SK-N-MC (cell line): ENCODE data around the gene AKAP14.
A peak's percentile ranks its signal among the peaks of the same experiment; 100 is the strongest.

ENCODE experiments used
- DNase-seq: peaks from one replicate; pipeline ENCODE4 v3.0.0-alpha.2; 2011; ENCODE audit warnings: low read depth, low spot score
- H3K27ac ChIP-seq: fragments of 200-600 bp; sonication (generic); 2 replicates; pipeline ENCODE4 v1.5.1; 2016; ENCODE audit warnings: mixed run types
- H3K36me3 ChIP-seq: fragments of 200-600 bp; sonication (generic); 2 replicates; pipeline ENCODE4 v1.6.1; 2017; ENCODE audit warnings: antibody characterized with exemption, low read length, mixed read lengths; ENCODE audit not compliant: insufficient read depth
- H3K4me3 ChIP-seq: fragments of 200-600 bp; sonication (generic); 2 replicates; pipeline ENCODE4 v1.5.1; 2016
- H3K9ac ChIP-seq: fragments of 200-600 bp; sonication (generic); 2 replicates; pipeline ENCODE4 v1.8.0; 2017; ENCODE audit warnings: mixed run types, mixed read lengths; ENCODE audit not compliant: insufficient read length
- H3K9me3 ChIP-seq: fragments of 200-600 bp; sonication (generic); 2 replicates; pipeline ENCODE4 v1.6.1; 2017; ENCODE audit warnings: low read depth, mild to moderate bottlenecking, antibody characterized with exemption, low read length, moderate library complexity, mixed read lengths
- EZH2 ChIP-seq: fragments of 200-600 bp; sonication (generic); IDR thresholded peaks from one replicate; pipeline ENCODE4 v1.6.1; 2017; ENCODE audit warnings: antibody characterized with exemption
- FOXP2 ChIP-seq: optimal IDR thresholded peaks from 2 replicates; pipeline ENCODE3; 2011; ENCODE audit warnings: mild to moderate bottlenecking, moderate library complexity; ENCODE audit not compliant: insufficient read depth; ENCODE audit errors: extremely low read length, control extremely low read depth
- POLR2AphosphoS5 ChIP-seq: IDR thresholded peaks from 2 replicates; pipeline ENCODE4 v1.6.1; 2012; ENCODE audit warnings: mild to moderate bottlenecking, low read depth, low read length, borderline replicate concordance

The AKAP14 gene

DNA sequence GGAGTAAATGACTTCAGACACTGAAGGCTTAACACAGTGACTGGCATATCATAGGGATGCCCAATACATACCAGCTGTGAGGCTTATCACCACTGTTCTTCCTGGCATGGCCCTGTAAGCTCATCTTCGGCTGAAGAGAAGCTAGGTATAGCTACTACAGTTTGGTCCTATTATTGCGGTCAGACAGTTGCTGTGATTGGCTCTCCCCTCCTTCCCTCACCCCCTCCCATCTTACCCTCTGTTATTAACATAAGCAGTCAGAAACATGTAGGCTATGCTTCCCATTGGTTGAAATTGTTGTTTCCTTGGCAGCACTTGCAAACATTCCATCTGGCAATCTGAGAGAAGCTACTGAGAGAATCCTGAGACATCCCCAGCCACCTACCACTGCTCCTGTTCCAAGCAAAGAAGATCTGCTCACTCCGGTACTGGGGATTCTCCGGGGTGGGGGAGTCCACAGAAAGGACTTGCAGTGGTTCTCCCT lies at the start of gene AKAP14:
Gene AKAP14 (plus strand): TSS at position 51 of the 484 bp plus-strand sequence. CDS start 7,331 bp downstream, outside the sequence.
- Histone ChIP-seq H3K4me3 (no peak within 1 kb of the TSS), H3K9ac (no peak within 1 kb of the TSS), H3K9me3 (no peaks in the 10 kb centered on the region), H3K27ac (no peak within 1 kb of the TSS), H3K36me3 (no peaks in the 10 kb centered on the region)
- TF ChIP-seq FOXP2 = no peak
- DNase-seq = no peak

DNA sequence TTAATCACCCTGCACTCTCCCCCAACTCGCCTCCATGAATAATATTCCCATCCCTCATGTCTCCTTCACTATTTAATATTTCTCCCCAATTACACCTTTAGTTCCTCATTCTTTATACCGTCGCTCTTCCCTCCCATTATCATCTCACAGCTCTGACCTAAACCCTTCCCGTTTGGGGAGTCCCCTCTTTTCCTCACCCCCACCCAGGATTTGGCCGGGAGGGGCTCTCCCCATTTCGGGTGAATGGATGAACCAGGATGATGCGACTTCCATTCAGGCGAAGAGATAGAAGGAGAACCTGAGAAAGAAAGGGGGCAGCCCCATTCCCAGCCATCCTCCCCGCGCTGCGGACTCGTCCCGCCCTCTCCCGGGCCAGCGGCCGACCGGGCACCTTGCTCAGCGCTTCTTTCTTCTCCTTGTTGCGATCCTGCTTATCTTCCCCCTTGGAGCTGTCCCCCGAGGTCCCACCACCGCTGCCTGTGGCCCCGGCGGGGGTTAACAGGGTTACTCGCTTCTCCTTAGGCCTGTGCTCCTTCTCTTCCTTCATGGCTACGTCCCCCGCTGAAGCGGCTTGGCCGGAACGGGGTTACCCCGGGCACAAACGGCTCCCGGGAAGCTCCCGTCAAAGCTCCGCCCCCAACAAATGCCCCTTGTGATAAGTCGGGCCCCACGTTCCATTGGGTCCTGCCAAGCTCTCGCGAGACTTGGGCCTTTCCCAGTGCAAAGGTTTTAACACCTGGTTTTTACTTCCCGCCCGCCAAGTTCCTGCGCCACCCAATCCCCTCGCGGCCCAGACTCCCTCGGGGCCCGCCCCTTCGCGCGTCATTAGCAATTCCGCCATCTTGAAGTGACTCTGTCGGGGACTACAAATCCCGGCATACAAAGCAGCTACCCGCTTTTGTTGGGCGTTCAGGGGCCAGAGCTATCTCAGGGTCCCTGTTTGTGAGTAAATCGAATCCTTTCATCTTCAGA lies 43.0 kb upstream of the AKAP14 start, which contains the start of gene UPF3B:
Gene UPF3B (minus strand): TSS at position 582 of the 972 bp plus-strand sequence. CDS start 35 bp downstream, at position 547.
- DNase-seq = peak; percentile 78
- Histone ChIP-seq H3K9me3 (no peaks in the 10 kb centered on the region), H3K27ac (peak within 1 kb of the TSS; percentile 64; the same call in 1 of the 2 replicates), H3K4me3 (peak within 1 kb of the TSS; percentile 90), H3K36me3 (peaks cover 20% of the 10 kb centered on the region), H3K9ac (peak within 1 kb of the TSS; percentile 97)
- no peak for TF ChIP-seq FOXP2
- TF ChIP-seq POLR2AphosphoS5 = peak; percentile 83

DNA sequence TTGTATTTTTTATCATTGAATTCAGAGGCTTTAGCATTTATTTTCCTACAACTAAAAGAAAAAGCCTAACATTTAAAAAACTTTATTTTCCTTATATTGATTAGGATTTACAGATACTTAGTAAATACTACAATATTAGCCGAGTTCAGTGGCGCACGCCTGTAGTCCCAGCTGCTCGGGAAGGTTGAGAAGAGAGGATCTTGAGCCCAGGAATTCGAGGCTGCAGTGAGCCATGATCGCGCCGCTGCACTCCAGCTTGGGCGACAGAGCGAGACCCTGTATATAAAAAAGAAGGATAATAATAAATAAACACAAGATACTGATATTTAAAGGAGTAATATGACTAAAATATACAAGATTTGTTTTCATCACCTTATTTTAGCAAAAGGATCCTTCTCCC lies 42.2 kb upstream of the AKAP14 start:
- no peak for DNase-seq
- TF ChIP-seq EZH2 = no peak
- TF ChIP-seq FOXP2 = no peak
- no peak for TF ChIP-seq POLR2AphosphoS5
- Histone ChIP-seq H3K9ac (peak overlapping the region; percentile 80), H3K27ac (peak overlapping the region; percentile 45; the same call in 1 of the 2 replicates), H3K36me3 (peaks cover 18% of the 10 kb centered on the region), H3K4me3 (peak overlapping the region; percentile 90), H3K9me3 (no peaks in the 10 kb centered on the region)

DNA sequence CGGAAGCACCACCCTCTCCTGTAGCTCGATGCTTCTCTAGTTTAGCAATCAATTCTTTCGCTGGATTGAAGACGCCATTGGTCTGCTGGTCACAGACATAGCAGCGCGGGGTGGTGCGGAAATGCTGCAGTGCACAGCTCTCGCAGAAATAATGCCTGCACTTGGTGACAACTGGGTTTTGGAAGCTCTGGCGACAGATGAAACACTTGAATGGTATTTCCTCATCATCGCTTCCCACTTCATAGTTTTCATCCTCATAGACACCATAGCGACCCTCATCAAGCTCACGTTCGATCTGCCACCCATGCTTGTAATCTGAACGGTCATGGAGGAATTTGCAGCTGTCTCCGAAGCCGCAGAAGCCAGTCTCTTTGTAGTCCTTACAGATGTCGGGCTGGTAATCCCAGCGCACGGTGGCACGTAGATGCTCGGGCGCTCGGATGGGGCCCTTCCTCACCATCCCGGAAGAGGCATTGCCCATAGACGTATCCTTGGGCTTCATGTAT lies 25.0 kb upstream of the AKAP14 start:
- no peak for DNase-seq
- Histone ChIP-seq H3K27ac (no peak overlapping the region), H3K9me3 (no peaks in the 10 kb centered on the region)

DNA sequence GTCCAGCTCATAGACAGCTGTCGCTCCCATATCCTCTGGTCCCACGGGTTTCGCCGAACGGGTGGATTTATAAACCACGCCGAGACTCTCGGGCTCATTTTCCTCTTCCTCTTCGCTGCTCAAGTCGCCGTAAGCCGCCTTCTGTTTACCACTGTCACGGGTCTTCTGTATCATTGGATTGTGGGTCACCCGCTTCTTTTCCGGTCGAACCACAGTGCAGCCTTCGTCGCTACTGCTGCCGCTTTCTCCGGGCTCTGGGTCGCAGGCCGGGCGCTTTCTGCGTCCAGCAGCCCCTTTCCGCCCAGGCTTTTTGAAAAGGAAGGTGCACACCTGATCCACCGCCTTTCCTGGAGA lies 24.5 kb upstream of the AKAP14 start:
- no peak for TF ChIP-seq FOXP2
- TF ChIP-seq POLR2AphosphoS5 = no peak
- no peak for TF ChIP-seq EZH2
- no peak for DNase-seq

More for the DNA sequence above, 25.0 kb upstream of the AKAP14 start:
- Histone ChIP-seq H3K9ac (peak overlapping the region; percentile 88), H3K4me3 (peak overlapping the region; percentile 93), H3K36me3 (peaks cover 9% of the 10 kb centered on the region; the same call in 1 of the 2 replicates)
- TF ChIP-seq POLR2AphosphoS5 (no peak), EZH2 (no peak)

DNA sequence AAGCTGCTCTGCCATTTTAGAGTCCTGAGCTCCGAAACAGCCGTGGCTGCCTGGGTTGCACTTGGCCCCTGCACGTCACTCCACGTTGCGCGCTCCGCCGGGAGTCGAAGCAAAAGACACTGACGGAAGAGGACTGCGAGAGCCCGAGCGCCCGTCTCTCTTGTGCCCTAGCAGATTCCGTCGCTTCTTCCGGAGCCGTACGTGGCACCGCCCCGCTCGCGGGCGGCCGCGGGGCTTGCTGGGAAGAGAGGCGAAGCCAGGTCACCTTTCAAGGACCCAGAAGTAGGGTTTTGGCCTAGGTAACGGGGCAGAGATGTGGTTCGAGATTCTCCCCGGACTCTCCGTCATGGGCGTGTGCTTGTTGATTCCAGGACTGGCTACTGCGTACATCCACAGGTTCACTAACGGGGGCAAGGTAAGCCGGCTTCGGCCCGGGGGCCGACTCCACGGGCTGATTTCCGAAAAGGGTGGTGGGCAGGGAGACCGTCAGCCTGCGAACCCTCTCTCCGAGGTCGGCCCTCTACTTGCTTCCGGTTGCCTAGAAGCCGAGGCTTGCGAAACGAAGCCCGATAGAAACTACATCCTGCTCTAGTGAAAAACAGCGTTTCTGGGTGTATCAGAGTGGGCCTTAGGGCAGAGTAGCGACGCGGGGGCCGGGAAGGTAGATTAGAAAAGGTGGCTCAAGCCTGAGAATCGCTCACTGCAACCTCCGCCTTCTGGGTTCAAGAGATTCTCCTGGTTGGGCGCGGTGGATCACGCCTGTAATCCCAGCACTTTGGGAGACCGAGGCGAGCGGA lies 23.9 kb upstream of the AKAP14 start, which contains the start of the genes NDUFA1 and RNF113A:
Gene NDUFA1 (plus strand): TSS at position 234 of the 797 bp plus-strand sequence. CDS start 80 bp downstream, at position 314.
Gene RNF113A (minus strand): TSS at position 135 of the 797 bp plus-strand sequence. CDS start 120 bp downstream, at position 15.
- no peaks in the 10 kb centered on the region for H3K9me3 ChIP-seq
- peak within 1 kb of the TSS; percentile 88 for H3K9ac ChIP-seq
- no peak for DNase-seq
- H3K27ac ChIP-seq = peak within 1 kb of the TSS; percentile 93
- H3K36me3 ChIP-seq = peaks cover 11% of the 10 kb centered on the region; the same call in 1 of the 2 replicates
- TF ChIP-seq EZH2 = no peak
- TF ChIP-seq POLR2AphosphoS5 = peak; percentile 82
- TF ChIP-seq FOXP2 = no peak
- peak within 1 kb of the TSS; percentile 93 for H3K4me3 ChIP-seq

More for the DNA sequence above, 24.5 kb upstream of the AKAP14 start:
- H3K9me3 ChIP-seq = no peaks in the 10 kb centered on the region
- H3K36me3 ChIP-seq = peaks cover 11% of the 10 kb centered on the region; the same call in 1 of the 2 replicates
- H3K9ac ChIP-seq = peak overlapping the region; percentile 88
- H3K27ac ChIP-seq = peak overlapping the region; percentile 93; the same call in 1 of the 2 replicates
- peak overlapping the region; percentile 93 for H3K4me3 ChIP-seq

DNA sequence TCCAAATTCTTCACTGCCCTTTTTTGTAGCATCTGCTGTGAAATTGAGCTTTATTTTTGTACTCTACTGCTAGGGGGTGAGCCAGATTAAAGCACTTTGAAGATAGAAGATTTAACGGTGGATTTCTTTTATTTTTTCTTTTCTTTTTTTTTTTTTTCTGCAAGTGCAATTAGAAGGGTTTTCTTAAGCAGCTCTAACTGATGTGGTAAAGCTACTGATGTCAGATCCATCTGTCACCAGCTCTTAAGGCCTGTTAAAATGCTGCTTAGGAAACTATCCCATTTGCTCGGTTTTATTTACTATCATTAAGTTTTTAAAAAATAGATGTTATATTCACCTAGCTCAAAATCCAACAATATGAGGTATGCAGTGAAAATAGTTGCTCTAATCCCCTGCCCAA lies 17.0 kb upstream of the AKAP14 start:
- H3K4me3 ChIP-seq = no peak overlapping the region
- H3K27ac ChIP-seq = no peak overlapping the region
- H3K36me3 ChIP-seq = peaks cover 19% of the 10 kb centered on the region
- no peak for TF ChIP-seq POLR2AphosphoS5
- TF ChIP-seq EZH2 = no peak
- no peak for TF ChIP-seq FOXP2
- H3K9me3 ChIP-seq = no peaks in the 10 kb centered on the region
- H3K9ac ChIP-seq = no peak overlapping the region
- no peak for DNase-seq
